K562 (cell line): ENCODE measurements around the gene ZSWIM3. TPM values are rescaled to one million over a fixed set of nuclear protein-coding genes. Genes with fewer than 3 reads are reported as not detected.

Experiments
- ATAC-seq: fragments of 200-7000 bp; cut with Tn5 transposase; 3 replicates; pipeline ENCODE4 v1.9.1; 2020; ENCODE audit warnings: moderate library complexity
- BruUV-seq: library from RNA; stranded (reverse); fragments of 400-500 nt; replicated peaks from 2 replicates; lab custom pipeline; 2021; lab: Mats Ljungman, UMichigan
- CTCF ChIA-PET: fragments of 300-600 bp; formaldehyde crosslinking; extraction: SDS; loops from one replicate; lab custom pipeline; 2021; ENCODE audit warnings: low intra/inter-chr PET ratio; lab: Yijun Ruan, JAX
- POLR2A ChIA-PET: fragments of 300-600, 350-650 bp; sonication (Branson Sonifier 250); formaldehyde crosslinking; extraction: SDS; loops from one replicate; lab custom pipeline; 2021; ENCODE audit warnings: antibody characterized with exemption, inconsistent platforms; lab: Yijun Ruan, JAX
- DNase-seq, 4 experiments: peaks; one replicate each; pipeline versions ENCODE4 v3.0.0 to v3.0.0-alpha.2; 2011 to 2018; ENCODE audit warnings: low spot score in 3 of 4, mixed read lengths in 3 of 4; ENCODE audit errors: extremely low read depth in 1 of 4
- FAIRE-seq: peaks from 2 replicates; lab custom pipeline; 2011; peaks lifted over from hg19 to GRCh38; lab: Jason Lieb, UNC
- H2AFZ ChIP-seq: 2 replicates; pipeline ENCODE4 v1.6.0; 2011; ENCODE audit warnings: low read depth, low read length, control low read depth, inconsistent platforms
- H3K27ac ChIP-seq: fragments of 200-600 bp; 3 replicates; pipeline ENCODE4 v1.8.0; 2011; ENCODE audit warnings: low read depth, mild to moderate bottlenecking, control low read depth, inconsistent platforms, low read length, moderate library complexity, mixed read lengths; ENCODE audit errors: extremely low read depth
- H3K27me3 ChIP-seq, 2 experiments: fragments of 300-600 bp in 1 of 2; 2 replicates in 1 of 2; 3 replicates in 1 of 2; pipeline versions ENCODE4 v1.6.0 to v1.8.0; 2011; ENCODE audit warnings: inconsistent platforms in 2 of 2, low read length in 2 of 2, mild to moderate bottlenecking in 1 of 2, mixed read lengths in 1 of 2, moderate library complexity in 1 of 2; ENCODE audit not compliant: control insufficient read depth in 2 of 2, insufficient read depth in 2 of 2
- H3K36me3 ChIP-seq: fragments of 300-600 bp; 3 replicates; pipeline ENCODE4 v1.8.0; 2011; ENCODE audit warnings: mild to moderate bottlenecking, low read length, inconsistent platforms; ENCODE audit not compliant: control insufficient read depth, insufficient read depth
- H3K4me1 ChIP-seq, 2 experiments: fragments of 200-600 bp in 1 of 2; replicated peaks in 1 of 2; 2 replicates in 1 of 2; 3 replicates in 1 of 2; pipeline versions ENCODE4 v1.5.1 to v1.8.0; 2011; ENCODE audit warnings: inconsistent platforms in 2 of 2, low read length in 2 of 2, mild to moderate bottlenecking in 1 of 2, mixed read lengths in 1 of 2, moderate library complexity in 1 of 2; ENCODE audit not compliant: control insufficient read depth in 2 of 2, insufficient read depth in 2 of 2
- H3K4me2 ChIP-seq: 2 replicates; pipeline ENCODE4 v1.6.1; 2011; ENCODE audit warnings: low read length, control low read depth, inconsistent platforms, mixed read lengths; ENCODE audit not compliant: insufficient read depth
- H3K4me3 ChIP-seq: fragments of 200-600 bp; sonication (generic), shearing (Covaris generic); 2 replicates; pipeline ENCODE4 v1.5.1; 2016; ENCODE audit warnings: control low read depth, inconsistent platforms
- H3K79me2 ChIP-seq: fragments of 200-600 bp; 3 replicates; pipeline ENCODE4 v1.8.0; 2011; ENCODE audit warnings: low read length, inconsistent platforms; ENCODE audit not compliant: control insufficient read depth, insufficient read depth
- H3K9ac ChIP-seq, 2 experiments: 2 replicates each; pipeline versions ENCODE4 v1.6.0 to v1.6.1; 2011; ENCODE audit warnings: low read depth in 2 of 2, low read length in 2 of 2, control low read depth in 1 of 2, inconsistent platforms in 1 of 2, mild to moderate bottlenecking in 1 of 2, mixed read lengths in 1 of 2; ENCODE audit not compliant: insufficient read depth in 1 of 2
- H3K9me1 ChIP-seq: one replicate; pipeline ENCODE4 v1.6.0; 2011; ENCODE audit warnings: inconsistent platforms, mild to moderate bottlenecking, low read length, moderate library complexity; ENCODE audit not compliant: control insufficient read depth, insufficient read depth
- H3K9me3 ChIP-seq: replicated peaks from 2 replicates; pipeline ENCODE4 v1.5.1; 2011; ENCODE audit warnings: low read depth, low read length, inconsistent platforms; ENCODE audit not compliant: control insufficient read depth, insufficient read depth
- H4K20me1 ChIP-seq: replicated peaks from 2 replicates; pipeline ENCODE4 v1.6.1; 2011; ENCODE audit warnings: low read length, inconsistent platforms, mixed read lengths; ENCODE audit not compliant: control insufficient read depth, insufficient read depth
- BCL6 ChIP-seq: fragments of 250-450 bp; sonication (Bioruptor Pico); IDR thresholded peaks from 2 replicates; pipeline ENCODE4 v1.4.0; 2020
- JUND ChIP-seq, 2 experiments: IDR thresholded peaks; 2 replicates in 1 of 2; 3 replicates in 1 of 2; pipeline ENCODE4 v1.6.1; 2011; ENCODE audit warnings: borderline replicate concordance in 2 of 2, low read depth in 2 of 2, low read length in 2 of 2, improper control_type of control experiment in 1 of 2, missing biosample characterization in 1 of 2, missing genetic modification characterization in 1 of 2, missing genetic modification reagents in 1 of 2
- SIRT6 ChIP-seq: IDR thresholded peaks from one replicate; pipeline ENCODE4 v1.6.1; 2012; ENCODE audit warnings: low read depth, mild to moderate bottlenecking, control low read depth, inconsistent platforms, low read length, moderate library complexity
- TAL1 ChIP-seq: fragments of 450-650 bp; IDR thresholded peaks from 2 replicates; pipeline ENCODE4 v1.6.1; 2016; ENCODE audit warnings: mild to moderate bottlenecking
- ZFP1 ChIP-seq: fragments of 450-650 bp; formaldehyde crosslinking; IDR thresholded peaks from 2 replicates; pipeline ENCODE4 v1.4.0; 2020; ENCODE audit warnings: mild to moderate bottlenecking, mixed read lengths
- ZKSCAN8 ChIP-seq: fragments of 200-800 bp; sonication (Bioruptor generic); IDR thresholded peaks from 2 replicates; pipeline ENCODE4 v1.6.1; 2016; ENCODE audit warnings: missing genetic modification characterization, missing compliant biosample characterization
- ZNF232 ChIP-seq: sonication (generic); formaldehyde crosslinking; IDR thresholded peaks from 2 replicates; pipeline ENCODE4 v1.8.0; 2022; ENCODE audit warnings: mild to moderate bottlenecking, missing genetic modification reagents
- ZNF561 ChIP-seq: fragments of 450-650 bp; formaldehyde crosslinking; conservative IDR thresholded peaks from 2 replicates; pipeline ENCODE4 v1.4.0; 2020; ENCODE audit warnings: mild to moderate bottlenecking, moderate library complexity
- ZNF766 ChIP-seq: fragments of 200-800 bp; sonication (Bioruptor generic); conservative IDR thresholded peaks from 2 replicates; pipeline ENCODE4 v1.6.1; 2016; ENCODE audit warnings: missing genetic modification characterization, missing compliant biosample characterization
- WGBS: fragments of 100-300 bp; shearing (Covaris generic); methylation state at CpG from one replicate; pipeline ENCODE4 v1.1.6; 2016; ENCODE audit warnings: low coverage, mixed read lengths; ENCODE audit not compliant: insufficient coverage; ENCODE audit errors: missing lambda C conversion rate; 5-methylcytosine and 5-hydroxymethylcytosine counted together
- in situ Hi-C: fragments of 300-500 bp; cut with MboI; formaldehyde crosslinking; loops from 4 replicates; pipeline ENCODE4 v1.15.0; 2018; ENCODE audit warnings: inconsistent platforms, mixed read lengths
- intact Hi-C: fragments of 100-400 bp; cut with micrococcal nuclease; formaldehyde crosslinking; loops from 2 replicates; pipeline ENCODE4 v1.14.2; 2022
- polyA plus RNA-seq, 8 experiments: library from polyadenylated mRNA; depleted of rRNA in 4 of 8; stranded (reverse) in 5 of 8; unstranded in 3 of 8; fragments of >200 nt; fragmentation: Nextera tagmentation in 2 of 8; fragmentation: Illumina TruSeq in 1 of 8; extraction: Ambion mirVana in 2 of 8; extraction: Trizol in 1 of 8; gene quantifications; 2 replicates each; pipeline versions ENCODE4 v1.2.1 to v1.2.3, GENCODE V29; 2011 to 2014; ENCODE audit warnings: inconsistent platforms in 1 of 8, missing spikeins in 1 of 8
- total RNA-seq, 7 experiments: library from RNA; depleted of rRNA in 6 of 7; stranded (reverse); fragments of >200 nt in 6 of 7; fragmentation: Illumina TruSeq in 2 of 7; extraction: Trizol in 2 of 7; gene quantifications; 2 replicates each; pipeline versions ENCODE4 v1.2.1 to v1.2.3, GENCODE V29; 2011 to 2021; ENCODE audit warnings: low replicate concordance in 1 of 7
- TF ChIP-seq, protein P1 (sequence below): fragments of 250-450 bp; sonication (Bioruptor Pico); IDR thresholded peaks from 2 replicates; pipeline ENCODE4 v1.4.0; 2020; ENCODE audit warnings: mild to moderate bottlenecking, moderate library complexity

Gene ZSWIM3
- total and polyA plus RNA-seq, 9 of the 15 experiments (the other 6 are each of a cell fraction or from before 2014, with no cell fraction given): 1.7 to 4.3 (median 2.9) TPM

DNA sequence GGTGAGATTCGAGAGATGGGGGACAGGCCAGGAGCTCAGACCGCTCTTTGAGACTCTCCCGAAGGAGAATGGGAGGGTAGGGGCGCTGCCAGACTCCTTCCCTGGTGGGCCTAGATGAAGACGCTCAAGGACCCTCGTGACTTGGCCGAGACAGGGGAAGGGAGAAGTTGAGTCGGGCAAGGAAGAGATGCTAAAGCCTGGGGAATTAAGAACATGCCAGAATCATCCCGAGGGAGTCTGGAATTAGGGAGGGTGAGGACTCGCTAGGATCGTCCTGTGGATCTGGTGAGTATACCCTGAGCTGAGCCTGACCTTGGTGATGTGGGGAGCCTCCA, 44.4 kb upstream of the ZSWIM3 start:
- TF ChIP-seq ZNF766 (CRISPR knock-in tag): no peak
- TF ChIP-seq, protein P1, sequence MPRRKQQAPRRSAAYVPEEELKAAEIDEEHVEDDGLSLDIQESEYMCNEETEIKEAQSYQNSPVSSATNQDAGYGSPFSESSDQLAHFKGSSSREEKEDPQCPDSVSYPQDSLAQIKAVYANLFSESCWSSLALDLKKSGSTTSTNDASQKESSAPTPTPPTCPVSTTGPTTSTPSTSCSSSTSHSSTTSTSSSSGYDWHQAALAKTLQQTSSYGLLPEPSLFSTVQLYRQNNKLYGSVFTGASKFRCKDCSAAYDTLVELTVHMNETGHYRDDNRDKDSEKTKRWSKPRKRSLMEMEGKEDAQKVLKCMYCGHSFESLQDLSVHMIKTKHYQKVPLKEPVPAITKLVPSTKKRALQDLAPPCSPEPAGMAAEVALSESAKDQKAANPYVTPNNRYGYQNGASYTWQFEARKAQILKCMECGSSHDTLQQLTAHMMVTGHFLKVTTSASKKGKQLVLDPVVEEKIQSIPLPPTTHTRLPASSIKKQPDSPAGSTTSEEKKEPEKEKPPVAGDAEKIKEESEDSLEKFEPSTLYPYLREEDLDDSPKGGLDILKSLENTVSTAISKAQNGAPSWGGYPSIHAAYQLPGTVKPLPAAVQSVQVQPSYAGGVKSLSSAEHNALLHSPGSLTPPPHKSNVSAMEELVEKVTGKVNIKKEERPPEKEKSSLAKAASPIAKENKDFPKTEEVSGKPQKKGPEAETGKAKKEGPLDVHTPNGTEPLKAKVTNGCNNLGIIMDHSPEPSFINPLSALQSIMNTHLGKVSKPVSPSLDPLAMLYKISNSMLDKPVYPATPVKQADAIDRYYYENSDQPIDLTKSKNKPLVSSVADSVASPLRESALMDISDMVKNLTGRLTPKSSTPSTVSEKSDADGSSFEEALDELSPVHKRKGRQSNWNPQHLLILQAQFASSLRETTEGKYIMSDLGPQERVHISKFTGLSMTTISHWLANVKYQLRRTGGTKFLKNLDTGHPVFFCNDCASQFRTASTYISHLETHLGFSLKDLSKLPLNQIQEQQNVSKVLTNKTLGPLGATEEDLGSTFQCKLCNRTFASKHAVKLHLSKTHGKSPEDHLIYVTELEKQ (CRISPR knock-in tag): no peak
- no peak for TF ChIP-seq SIRT6
- TF ChIP-seq TAL1: no peak
- TF ChIP-seq ZFP1: no peak
- TF ChIP-seq BCL6 (CRISPR knock-in tag): no peak
- TF ChIP-seq ZKSCAN8 (CRISPR knock-in tag): no peak
- TF ChIP-seq ZNF561 (CRISPR knock-in tag): no peak
- no peak for TF ChIP-seq ZNF232 (CRISPR knock-in tag)
- TF ChIP-seq JUND (IDR thresholded peaks at IDR 0.05; ENCODE audit: borderline replicate concordance, low read depth, low read length): no peak
- no peak for TF ChIP-seq JUND (tag; IDR thresholded peaks at IDR 0.05; ENCODE audit: borderline replicate concordance, low read depth, low read length)
- TF ChIP-seq, all 486 proteins: peak for 0
- H4K20me1 ChIP-seq: no peaks in the 10 kb centered on the region
- no peak overlapping the region for H3K4me2 ChIP-seq
- H3K27me3 ChIP-seq: no peaks in the 10 kb centered on the region
- no peak overlapping the region for H3K9ac ChIP-seq
- H3K4me3 ChIP-seq: no peak overlapping the region
- ChIA-PET POLR2A (interaction anchor here (0.6 to 1.2 kb wide), 3 partner anchors 11 to 73 kb away, joined by 3 to 4 read pairs (median 3); partner anchors contain the start of gene SNX21), CTCF (no interaction called here)
- H3K27ac ChIP-seq: no peak overlapping the region
- in situ Hi-C loops (no loop called here), intact Hi-C loops (no loop called here)
- no peaks in the 10 kb centered on the region for H3K79me2 ChIP-seq
- ATAC-seq (no peak), DNase-seq (no peak), FAIRE-seq (no peak)
- H3K36me3 ChIP-seq: peaks cover 35% of the 10 kb centered on the region; the same call in 2 of the 3 replicates
- 88% methylated on average over 11 of the region's 11 CpGs for WGBS
- no peaks in the 10 kb centered on the region for H3K9me1 ChIP-seq
- no peak overlapping the region for H2AFZ ChIP-seq
- no TSS peak for BruUV-seq
- H3K9me3 ChIP-seq: peaks cover 11% of the 10 kb centered on the region; the same call in 1 of the 2 replicates
- peaks cover 14 to 23% of the 10 kb centered on the region in 2 experiments for H3K4me1 ChIP-seq
